Activated T-helper 2 cell treated with anti-CD3 and anti-CD28 coated beads, Interferon-gamma antibody, Interleukin-2, Interleukin-4, amounts not matched to agents 10 μg/mL and 5 μg/mL and 100 μg/mL, durations not matched to agents 14 hours and 24 hours and 36 hours (primary cell): Measurements from ENCODE around the gene NUBP2. TPM values are rescaled to one million over a fixed set of nuclear protein-coding genes. Genes with fewer than 3 reads are reported as not detected.

ENCODE experiments used
- DNase-seq: peaks from one replicate; pipeline ENCODE4 v3.0.0; 2021; ENCODE audit warnings: low spot score
- H3K27ac Mint-ChIP-seq: one replicate; pipeline ENCODE4 v1.8.0; 2021; ENCODE audit warnings: mixed read lengths
- H3K27me3 Mint-ChIP-seq: one replicate; pipeline ENCODE4 v1.8.0; 2021; ENCODE audit warnings: low read depth, mixed read lengths
- H3K36me3 Mint-ChIP-seq: one replicate; pipeline ENCODE4 v1.8.0; 2021; ENCODE audit warnings: low read depth, mixed read lengths
- H3K4me1 Mint-ChIP-seq: one replicate; pipeline ENCODE4 v1.8.0; 2021; ENCODE audit warnings: low read depth, mixed read lengths
- H3K4me3 Mint-ChIP-seq: one replicate; pipeline ENCODE4 v1.8.0; 2021; ENCODE audit warnings: low read depth, mild to moderate bottlenecking, moderate library complexity, mixed read lengths
- H3K9me3 Mint-ChIP-seq: one replicate; pipeline ENCODE4 v1.8.0; 2021; ENCODE audit warnings: mixed read lengths
- intact Hi-C: fragments of 100-400 bp; cut with micrococcal nuclease; formaldehyde crosslinking; loops from one replicate; pipeline ENCODE4 v1.15.1; 2023
- total RNA-seq: library from RNA; stranded (reverse); gene quantifications from 2 replicates; pipeline ENCODE4 v1.2.3, GENCODE V29; 2022

Gene NUBP2
- total RNA-seq, 1 donor from 2014 or later, result 64.5 TPM

GRCh38 chr16:1771188-1771863 is 11.4 kb upstream of the NUBP2 start, which contains the start of gene NME3:
Gene NME3 (minus strand): TSS chr16:1771543. CDS start chr16:1771534, 9 bp downstream.
- Mint-ChIP-seq H3K4me3 (peak within 1 kb of the TSS; percentile 96), H3K27me3 (no peaks in the 10 kb centered on the region), H3K27ac (peak within 1 kb of the TSS; percentile 96), H3K4me1 (peaks cover 10% of the 10 kb centered on the region), H3K9me3 (no peaks in the 10 kb centered on the region), H3K36me3 (peaks cover 33% of the 10 kb centered on the region)
- peak; percentile 74 for DNase-seq
- intact Hi-C loops, result loop anchor here (5.0 to 10.0 kb wide), 2 partner anchors 159 to 467 kb away; partner anchors contain the start of genes CRAMP1, IFT140 and UBE2I

DNA sequence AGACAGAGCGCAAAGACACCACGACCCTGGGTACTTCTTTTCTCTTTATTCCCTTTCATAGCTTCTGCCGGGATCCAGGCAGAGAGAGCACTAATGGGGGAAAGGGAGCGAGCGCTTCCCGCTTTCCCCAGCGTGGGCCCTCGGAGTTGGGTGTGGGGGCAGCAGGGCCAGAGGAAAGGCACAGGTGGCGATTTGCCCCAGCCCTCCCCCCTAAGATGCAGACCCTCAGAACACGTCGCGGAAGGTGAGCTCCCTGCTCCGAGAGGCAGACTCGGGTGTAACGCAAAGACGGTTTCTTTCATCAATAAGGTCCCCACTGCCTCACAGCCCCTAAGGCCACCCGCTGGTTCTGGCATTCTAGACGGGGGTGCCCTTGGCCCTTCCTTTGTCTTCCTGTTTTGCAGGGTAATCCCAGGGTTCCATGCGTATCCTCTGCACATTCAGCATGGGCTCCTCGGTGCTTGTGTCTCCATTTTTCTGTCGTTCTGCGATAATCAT is 10.8 kb upstream of the NUBP2 start:
- Mint-ChIP-seq H3K27me3 (no peaks in the 10 kb centered on the region), H3K9me3 (no peaks in the 10 kb centered on the region), H3K4me3 (peak overlapping the region; percentile 96), H3K4me1 (peaks cover 10% of the 10 kb centered on the region), H3K36me3 (peaks cover 33% of the 10 kb centered on the region), H3K27ac (peak overlapping the region; percentile 96)
- DNase-seq, result no peak
- intact Hi-C loops, result loop anchor here (2.0 to 10.0 kb wide), 3 partner anchors 55 to 467 kb away; partner anchors contain the start of genes CRAMP1, FAHD1, HAGH and IFT140

- peaks cover 10% of the 10 kb centered on the region for H3K4me1 Mint-ChIP-seq
- intact Hi-C loops, result loop anchor here (2.0 to 10.0 kb wide), 3 partner anchors 54 to 468 kb away; partner anchors contain the start of genes CRAMP1, FAHD1, HAGH and IFT140
- peak; percentile 55 for DNase-seq
- H3K27me3 Mint-ChIP-seq, result no peaks in the 10 kb centered on the region
- H3K9me3 Mint-ChIP-seq, result no peaks in the 10 kb centered on the region
- H3K4me3 Mint-ChIP-seq, result peak within 1 kb of the TSS; percentile 96
- H3K36me3 Mint-ChIP-seq, result peaks cover 33% of the 10 kb centered on the region
- H3K27ac Mint-ChIP-seq, result peak within 1 kb of the TSS; percentile 96
Measured at GRCh38 chr16:1772362-1772907, 10.3 kb upstream of the NUBP2 start, which contains the start of gene EME2. Gene EME2 (plus strand): TSS chr16:1772810. CDS start chr16:1773228, 418 bp downstream.

DNA sequence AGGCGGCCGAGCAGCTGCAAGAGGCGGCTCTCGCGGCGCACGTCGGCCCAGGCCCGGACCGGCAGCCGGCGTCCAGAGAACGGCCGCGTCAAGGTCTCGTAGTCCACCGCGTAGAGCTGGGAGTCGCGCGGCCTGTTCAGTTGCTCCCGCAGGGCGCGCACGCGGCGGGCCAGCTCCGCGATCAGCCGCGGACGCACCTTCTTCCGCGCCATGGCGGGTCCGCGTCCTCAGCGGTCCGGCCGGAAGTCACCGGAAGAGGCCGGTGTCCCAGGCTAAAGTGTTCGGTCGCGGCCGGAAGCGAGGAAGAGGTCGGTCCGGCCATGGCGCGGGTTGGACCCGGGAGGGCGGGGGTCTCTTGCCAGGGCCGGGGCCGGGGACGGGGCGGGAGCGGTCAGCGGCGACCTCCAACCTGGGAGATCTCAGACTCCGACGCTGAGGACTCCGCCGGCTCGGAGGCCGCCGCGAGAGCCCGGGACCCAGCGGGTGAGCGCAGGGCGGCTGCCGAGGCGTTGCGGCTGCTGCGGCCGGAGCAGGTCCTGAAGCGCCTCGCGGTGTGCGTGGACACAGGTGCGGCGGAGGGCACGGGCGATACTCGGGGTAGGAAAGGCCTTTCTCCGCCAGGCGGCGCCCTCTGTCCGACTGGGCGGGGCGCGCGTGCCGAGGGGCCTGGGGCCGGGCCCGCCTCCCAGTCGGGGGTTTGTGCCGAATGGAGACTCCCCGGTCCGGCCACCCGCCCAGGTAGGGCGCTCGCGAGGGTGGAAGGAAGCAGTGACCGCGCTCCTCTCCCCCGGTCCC is 9.7 kb upstream of the NUBP2 start, which contains the start of gene MRPS34:
Gene MRPS34, minus strand, starts transcription at position 227 of the 795 bp plus-strand sequence. Its CDS starts 15 bp downstream, at position 212.
- H3K4me3 Mint-ChIP-seq, result peak within 1 kb of the TSS; percentile 96
- H3K9me3 Mint-ChIP-seq, result no peaks in the 10 kb centered on the region
- peak; percentile 80 for DNase-seq
- H3K27me3 Mint-ChIP-seq, result no peaks in the 10 kb centered on the region
- intact Hi-C loops, result loop anchor here (1.0 to 10.0 kb wide), 4 partner anchors 9 to 468 kb away; partner anchors contain the start of genes CRAMP1, FAHD1, HAGH and IFT140
- H3K4me1 Mint-ChIP-seq, result peaks cover 10% of the 10 kb centered on the region
- peak within 1 kb of the TSS; percentile 96 for H3K27ac Mint-ChIP-seq
- peaks cover 27% of the 10 kb centered on the region for H3K36me3 Mint-ChIP-seq

DNA sequence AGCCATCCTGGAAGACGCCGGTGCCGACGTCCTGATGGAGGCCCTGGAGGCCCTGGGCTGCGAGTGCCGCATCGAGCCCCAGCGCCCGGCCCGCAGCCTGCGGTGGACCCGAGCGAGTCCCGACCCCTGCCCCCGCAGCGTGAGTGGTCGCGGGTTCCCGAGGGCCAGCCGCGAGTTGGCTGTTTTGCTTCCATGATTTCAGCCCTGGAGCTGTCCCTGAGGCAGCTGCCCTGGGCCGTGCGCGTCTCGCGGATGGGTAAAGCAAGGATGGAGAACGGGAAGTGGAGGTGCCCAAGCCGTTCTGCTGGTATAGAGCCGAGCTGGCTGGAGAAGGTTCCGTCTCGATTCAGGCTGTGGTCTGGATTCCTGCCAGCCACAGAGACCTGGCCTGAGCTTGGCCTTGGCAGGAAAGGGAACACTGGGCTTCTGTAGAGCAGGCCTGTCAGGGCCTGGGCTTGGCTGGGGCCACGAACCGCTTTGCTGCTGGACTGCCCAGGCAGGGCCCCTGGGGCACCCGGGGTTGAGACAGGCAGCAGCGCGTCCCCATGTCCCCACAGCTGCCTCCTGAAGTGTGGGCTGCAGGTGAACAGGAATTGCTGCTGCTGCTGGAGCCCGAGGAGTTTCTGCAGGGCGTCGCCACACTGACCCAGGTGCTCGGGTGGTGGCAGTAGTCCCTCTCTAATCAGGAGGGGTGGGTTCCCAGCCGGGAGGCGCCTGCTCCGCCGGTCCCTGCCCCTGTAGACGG is 8.9 kb upstream of the NUBP2 start:
- Mint-ChIP-seq H3K4me3 (peak overlapping the region; percentile 77), H3K36me3 (peaks cover 23% of the 10 kb centered on the region), H3K27me3 (no peaks in the 10 kb centered on the region), H3K27ac (peak overlapping the region; percentile 38), H3K9me3 (no peaks in the 10 kb centered on the region), H3K4me1 (peaks cover 10% of the 10 kb centered on the region)
- no peak for DNase-seq
- intact Hi-C loops, result loop anchor here (1.0 to 10.0 kb wide), 4 partner anchors 8 to 469 kb away; partner anchors contain the start of genes CRAMP1, FAHD1, HAGH and IFT140

DNA sequence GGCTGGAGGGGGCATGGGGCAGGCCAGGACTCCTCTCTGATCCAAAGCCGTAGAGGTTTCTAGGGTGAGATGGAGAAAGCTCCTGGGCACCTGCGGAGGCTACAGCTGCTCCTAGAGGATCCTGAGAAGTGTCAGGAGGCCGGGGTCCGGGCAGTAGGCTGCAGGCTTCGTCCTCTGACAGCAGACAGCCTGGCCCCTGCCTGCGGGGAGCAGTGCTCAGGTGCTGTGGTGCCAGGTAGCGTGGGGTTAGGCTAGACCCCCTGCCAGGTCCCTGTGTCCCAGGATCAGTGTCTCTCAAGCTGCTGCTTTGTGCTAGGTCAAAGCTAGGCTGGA is 8.3 kb upstream of the NUBP2 start:
- intact Hi-C loops, result loop anchor here (5.0 to 10.0 kb wide), 2 partner anchors 162 to 470 kb away; partner anchors contain the start of genes CRAMP1, IFT140 and UBE2I
- no peak for DNase-seq

DNA sequence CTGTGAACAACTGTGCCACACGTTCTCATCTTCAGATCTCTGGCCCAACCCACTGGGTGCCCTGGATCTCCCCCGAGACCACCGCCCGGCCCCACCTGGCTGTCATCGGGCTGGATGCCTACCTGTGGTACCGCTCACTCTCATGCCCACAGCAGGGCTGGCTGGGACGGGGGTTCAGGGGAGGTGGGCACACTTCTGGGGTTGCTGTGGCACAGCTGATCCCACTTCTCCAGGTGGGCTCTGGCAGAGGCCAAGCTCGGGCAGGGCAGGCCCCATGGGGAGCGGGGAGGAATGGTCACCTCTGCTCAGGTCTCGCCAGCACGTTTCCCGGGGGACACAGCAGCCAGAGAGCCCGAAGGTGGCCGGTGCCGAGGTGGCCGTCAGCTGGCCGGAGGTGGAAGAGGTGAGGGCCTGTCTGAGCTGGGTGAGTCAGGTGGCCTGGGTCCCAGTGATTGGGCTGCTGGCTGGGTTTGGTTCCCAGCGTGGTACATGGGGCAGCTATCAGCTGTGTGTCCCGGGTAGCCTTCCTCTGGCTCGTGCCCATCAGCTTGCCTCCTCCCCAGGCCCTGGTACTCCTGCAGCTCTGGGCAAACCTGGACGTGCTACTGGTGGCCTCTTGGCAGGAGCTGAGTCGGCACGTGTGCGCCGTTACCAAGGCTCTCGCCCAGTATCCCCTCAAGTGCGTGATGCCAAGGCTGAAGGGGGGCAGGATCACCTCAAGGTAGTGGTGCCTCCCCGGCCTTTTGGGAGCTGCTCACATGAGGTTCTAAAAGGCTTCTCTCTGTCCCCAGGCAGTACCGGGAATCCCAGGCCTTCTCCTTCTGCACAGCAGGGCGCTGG is 7.5 kb upstream of the NUBP2 start:
- Mint-ChIP-seq H3K4me3 (peak overlapping the region; percentile 49), H3K36me3 (peaks cover 12% of the 10 kb centered on the region), H3K4me1 (peaks cover 8% of the 10 kb centered on the region), H3K9me3 (no peaks in the 10 kb centered on the region), H3K27ac (no peak overlapping the region), H3K27me3 (no peaks in the 10 kb centered on the region)
- intact Hi-C loops, result loop anchor here (10.0 kb wide), 1 partner anchor 470 kb away; the partner anchor contains the start of gene UBE2I
- no peak for DNase-seq

More for the DNA sequence above, 8.3 kb upstream of the NUBP2 start:
- Mint-ChIP-seq H3K27ac (no peak overlapping the region), H3K4me3 (peak overlapping the region; percentile 77), H3K27me3 (no peaks in the 10 kb centered on the region), H3K36me3 (peaks cover 20% of the 10 kb centered on the region), H3K4me1 (peaks cover 10% of the 10 kb centered on the region), H3K9me3 (no peaks in the 10 kb centered on the region)

- no peaks in the 10 kb centered on the region for H3K27me3 Mint-ChIP-seq
- H3K36me3 Mint-ChIP-seq, result peaks cover 11% of the 10 kb centered on the region
- H3K27ac Mint-ChIP-seq, result no peak overlapping the region
- intact Hi-C loops, result loop anchor here (10.0 kb wide), 1 partner anchor 471 kb away; the partner anchor contains the start of gene UBE2I
- no peaks in the 10 kb centered on the region for H3K9me3 Mint-ChIP-seq
- no peak for DNase-seq
- H3K4me3 Mint-ChIP-seq, result no peak overlapping the region
- H3K4me1 Mint-ChIP-seq, result peaks cover 6% of the 10 kb centered on the region
Measured at GRCh38 chr16:1775846-1776671, 6.7 kb upstream of the NUBP2 start.

- DNase-seq, result no peak
- Mint-ChIP-seq H3K4me1 (peaks cover 11% of the 10 kb centered on the region), H3K27ac (no peak overlapping the region), H3K4me3 (no peak overlapping the region), H3K36me3 (peaks cover 11% of the 10 kb centered on the region), H3K9me3 (no peaks in the 10 kb centered on the region), H3K27me3 (no peaks in the 10 kb centered on the region)
- intact Hi-C loops, result loop anchor here (10.0 kb wide), 1 partner anchor 472 kb away; the partner anchor contains the start of gene UBE2I
Measured at GRCh38 chr16:1776672-1776955, 6.1 kb upstream of the NUBP2 start.

GRCh38 chr16:1776991-1777374 is 5.8 kb upstream of the NUBP2 start:
- H3K4me3 Mint-ChIP-seq, result no peak overlapping the region
- peaks cover 14% of the 10 kb centered on the region for H3K4me1 Mint-ChIP-seq
- H3K27me3 Mint-ChIP-seq, result no peaks in the 10 kb centered on the region
- H3K36me3 Mint-ChIP-seq, result peaks cover 8% of the 10 kb centered on the region
- H3K9me3 Mint-ChIP-seq, result no peaks in the 10 kb centered on the region
- no peak overlapping the region for H3K27ac Mint-ChIP-seq
- DNase-seq, result no peak
- intact Hi-C loops, result loop anchor here (10.0 kb wide), 1 partner anchor 472 kb away; the partner anchor contains the start of gene UBE2I
